ENCODE data around the gene FFAR4.
A peak's percentile ranks its signal among the peaks of the same experiment; 100 is the strongest.
"Not testable (repeated sequence)": the region's sequence is repeated elsewhere in the genome, so short reads cannot be mapped to it uniquely, and the experiment has no call there.

Gene FFAR4

DNA sequence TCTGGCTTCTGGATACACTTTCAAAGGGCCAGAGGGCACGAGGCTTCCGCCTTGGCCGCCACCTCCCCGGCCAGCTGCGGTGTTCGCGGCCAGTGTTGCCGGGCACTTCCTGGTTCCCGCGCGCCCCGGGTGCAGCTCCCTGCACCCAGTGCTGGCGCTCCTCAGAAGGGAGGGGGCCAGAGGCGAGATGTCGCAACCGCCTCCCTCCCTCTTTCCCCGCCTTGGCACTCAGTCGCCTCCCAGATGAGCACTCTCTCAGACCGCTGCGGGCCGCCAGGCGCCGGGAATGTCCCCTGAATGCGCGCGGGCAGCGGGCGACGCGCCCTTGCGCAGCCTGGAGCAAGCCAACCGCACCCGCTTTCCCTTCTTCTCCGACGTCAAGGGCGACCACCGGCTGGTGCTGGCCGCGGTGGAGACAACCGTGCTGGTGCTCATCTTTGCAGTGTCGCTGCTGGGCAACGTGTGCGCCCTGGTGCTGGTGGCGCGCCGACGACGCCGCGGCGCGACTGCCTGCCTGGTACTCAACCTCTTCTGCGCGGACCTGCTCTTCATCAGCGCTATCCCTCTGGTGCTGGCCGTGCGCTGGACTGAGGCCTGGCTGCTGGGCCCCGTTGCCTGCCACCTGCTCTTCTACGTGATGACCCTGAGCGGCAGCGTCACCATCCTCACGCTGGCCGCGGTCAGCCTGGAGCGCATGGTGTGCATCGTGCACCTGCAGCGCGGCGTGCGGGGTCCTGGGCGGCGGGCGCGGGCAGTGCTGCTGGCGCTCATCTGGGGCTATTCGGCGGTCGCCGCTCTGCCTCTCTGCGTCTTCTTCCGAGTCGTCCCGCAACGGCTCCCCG, at the start of gene FFAR4:
Gene FFAR4 (plus strand): TSS at position 231 of the 842 bp plus-strand sequence. CDS start 56 bp downstream, at position 287.
- DNase-seq (ENCODE audit: low read depth in 2 of 2): no peak

DNA sequence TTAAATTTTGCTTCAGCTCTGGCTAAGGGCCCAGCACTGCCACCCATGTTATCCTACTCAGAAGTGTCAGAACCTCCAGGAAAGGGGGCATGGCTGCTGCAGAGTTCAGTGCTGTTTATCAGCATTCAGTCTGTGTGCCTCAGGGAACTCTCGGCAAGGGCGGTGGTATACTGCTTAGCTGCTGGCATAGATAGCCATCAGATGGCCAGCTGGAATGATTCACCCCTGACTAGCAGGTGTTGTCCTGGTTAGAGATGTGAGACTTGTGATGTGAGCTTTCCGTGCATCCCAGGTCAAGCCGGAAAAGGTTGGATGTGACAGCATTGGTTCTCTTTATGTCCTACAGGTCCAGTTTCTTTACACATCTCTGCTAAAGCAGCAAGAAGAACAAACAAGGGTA, 47.9 kb upstream of the FFAR4 start:
- DNase-seq (ENCODE audit: low read depth in 2 of 2): no peak

DNA sequence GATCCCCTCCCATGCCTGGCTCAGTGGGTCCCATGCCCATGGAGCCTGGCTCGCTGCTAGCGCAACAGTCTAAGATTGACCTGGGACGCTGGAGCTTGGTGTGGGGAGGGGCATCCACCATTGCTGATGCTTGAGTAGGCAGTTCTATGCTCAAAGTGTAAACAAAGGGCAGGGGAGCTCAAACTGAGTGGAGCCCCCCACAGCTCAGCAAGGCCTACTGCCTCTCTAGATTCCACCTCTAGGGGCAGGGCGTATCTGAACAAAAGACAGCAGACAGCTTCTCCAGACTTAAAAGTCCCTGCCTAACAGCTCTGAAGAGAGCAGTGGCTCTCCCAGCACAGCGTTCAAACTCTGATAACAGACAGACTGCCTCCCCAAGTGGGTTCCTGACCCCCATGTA, 31.2 kb upstream of the FFAR4 start:
- no peak for DNase-seq (ENCODE audit: low read depth in 2 of 2)

DNA sequence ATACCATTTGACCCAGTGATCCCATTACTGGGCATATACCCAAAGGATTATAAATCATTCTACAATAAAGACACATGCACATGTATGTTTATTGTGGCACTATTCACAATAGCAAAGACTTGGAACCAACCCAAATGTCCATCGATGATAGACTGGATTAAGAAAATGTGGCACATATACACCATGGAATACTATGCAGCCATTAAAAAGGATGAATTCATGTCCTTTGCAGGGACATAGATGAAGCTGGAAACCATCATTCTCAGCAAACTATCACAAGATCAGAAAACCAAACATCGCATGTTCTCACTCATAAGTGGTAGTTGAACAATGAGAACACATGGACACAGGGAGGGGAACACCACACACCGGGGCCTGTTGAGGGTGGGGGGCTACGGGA, 25.6 kb upstream of the FFAR4 start:
- not testable (repeated sequence) for DNase-seq (ENCODE audit: low read depth in 2 of 2)

DNA sequence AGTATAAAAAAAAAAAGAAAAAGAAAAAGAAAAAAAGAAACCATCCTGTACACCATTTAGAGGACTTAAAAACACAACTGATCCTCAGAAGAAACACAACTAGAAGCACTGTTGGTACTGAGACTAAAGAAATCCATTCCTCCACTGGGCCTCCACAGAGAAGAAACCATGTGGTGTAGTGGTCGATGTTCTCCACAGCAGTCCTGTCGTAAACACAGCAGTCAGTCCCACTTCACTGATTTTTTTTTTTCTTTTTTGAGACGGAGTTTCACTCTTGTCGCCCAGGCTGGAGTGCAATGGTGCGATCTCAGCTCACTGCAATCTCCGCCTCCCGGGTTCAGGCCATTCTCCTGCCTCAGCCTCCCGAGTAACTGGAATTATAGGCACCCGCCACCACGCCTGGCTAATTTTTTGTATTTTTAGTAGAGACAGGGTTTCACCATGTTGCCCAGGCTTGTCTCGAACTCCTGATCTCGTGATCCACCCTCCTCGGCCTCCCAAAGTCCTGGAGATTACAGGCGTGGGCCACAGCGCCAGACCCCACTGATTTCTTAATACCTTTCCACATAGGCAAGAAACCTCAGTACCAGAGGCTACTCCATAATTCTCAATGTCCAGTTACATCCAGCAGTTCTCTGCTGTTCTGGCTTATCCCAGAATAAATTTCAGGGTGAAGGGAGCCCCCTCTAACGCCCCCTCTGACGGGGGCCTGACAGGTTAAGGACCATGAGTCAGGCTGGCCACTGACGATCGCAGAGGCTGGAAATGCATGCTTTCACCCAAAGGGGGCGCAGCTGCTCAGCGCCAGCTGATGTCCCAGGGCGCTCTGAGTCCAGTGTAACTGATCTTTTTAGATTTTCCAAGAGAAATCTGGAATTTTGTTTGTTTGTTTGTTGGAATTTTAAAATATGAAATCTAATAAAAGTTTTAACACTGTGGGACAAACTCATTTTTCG, 24.8 kb upstream of the FFAR4 start:
- no peak for DNase-seq (ENCODE audit: low read depth in 2 of 2)

DNA sequence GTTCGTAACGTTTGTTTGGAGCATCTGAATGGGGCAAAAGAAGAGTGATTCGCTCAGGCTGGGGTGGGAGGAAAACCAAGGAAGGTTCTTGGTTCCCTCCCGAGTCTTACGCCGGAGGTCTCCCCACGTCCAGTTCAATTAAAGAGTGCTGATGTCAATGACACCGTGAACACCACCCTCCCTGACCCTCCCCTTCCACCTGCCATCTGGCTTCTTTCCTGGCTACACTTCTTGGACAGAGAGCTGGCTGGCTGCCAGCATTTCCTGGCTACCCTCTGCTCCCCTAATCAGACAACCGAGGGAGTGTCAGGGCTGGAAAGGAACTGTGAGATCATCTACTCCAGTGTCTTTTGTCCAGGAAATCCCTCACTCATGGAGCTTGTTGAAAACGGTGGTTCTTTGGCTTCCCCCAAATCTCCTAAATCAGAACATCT, 24.1 kb upstream of the FFAR4 start:
- DNase-seq (ENCODE audit: low read depth in 2 of 2): no peak

DNA sequence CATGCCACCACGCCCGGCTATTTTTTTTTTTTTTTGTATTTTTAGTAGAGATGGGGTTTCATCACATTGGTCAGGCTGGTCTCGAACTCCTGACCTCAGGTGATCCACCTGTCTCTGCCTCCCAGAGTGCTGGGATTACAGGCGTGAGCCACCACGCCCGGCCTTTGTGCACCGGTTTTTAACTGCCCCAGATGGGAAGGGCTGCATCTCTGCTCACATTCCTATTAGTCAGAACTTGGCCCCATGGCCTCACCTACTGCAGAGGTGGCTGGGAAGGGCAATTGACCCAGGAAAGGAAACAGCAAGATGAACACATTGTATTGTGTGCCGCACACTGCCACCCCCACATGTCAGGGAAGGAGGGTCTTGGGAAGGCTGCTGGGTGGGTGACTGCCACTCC, 19.5 kb upstream of the FFAR4 start:
- not testable (repeated sequence) for DNase-seq (ENCODE audit: low read depth in 2 of 2)

DNA sequence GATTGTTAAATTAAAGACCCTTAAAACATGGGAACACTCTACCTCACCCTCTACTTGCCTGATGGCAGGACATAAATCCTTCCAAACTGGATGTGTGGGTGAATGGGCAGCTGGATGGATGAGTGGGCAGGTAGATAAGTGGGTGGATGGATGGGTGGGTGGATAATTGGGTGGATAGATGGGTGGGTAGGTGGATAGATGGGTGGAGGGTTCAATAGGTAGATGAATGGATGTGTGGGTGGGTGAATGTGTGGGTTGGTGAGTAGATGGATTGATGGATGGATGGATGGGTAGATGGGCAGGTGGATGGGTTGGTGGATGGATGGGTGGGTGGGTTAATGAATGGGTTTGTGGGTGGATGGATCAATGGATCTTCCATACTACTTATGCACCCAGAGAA, 18.9 kb upstream of the FFAR4 start:
- DNase-seq (ENCODE audit: low read depth in 2 of 2): no peak

DNA sequence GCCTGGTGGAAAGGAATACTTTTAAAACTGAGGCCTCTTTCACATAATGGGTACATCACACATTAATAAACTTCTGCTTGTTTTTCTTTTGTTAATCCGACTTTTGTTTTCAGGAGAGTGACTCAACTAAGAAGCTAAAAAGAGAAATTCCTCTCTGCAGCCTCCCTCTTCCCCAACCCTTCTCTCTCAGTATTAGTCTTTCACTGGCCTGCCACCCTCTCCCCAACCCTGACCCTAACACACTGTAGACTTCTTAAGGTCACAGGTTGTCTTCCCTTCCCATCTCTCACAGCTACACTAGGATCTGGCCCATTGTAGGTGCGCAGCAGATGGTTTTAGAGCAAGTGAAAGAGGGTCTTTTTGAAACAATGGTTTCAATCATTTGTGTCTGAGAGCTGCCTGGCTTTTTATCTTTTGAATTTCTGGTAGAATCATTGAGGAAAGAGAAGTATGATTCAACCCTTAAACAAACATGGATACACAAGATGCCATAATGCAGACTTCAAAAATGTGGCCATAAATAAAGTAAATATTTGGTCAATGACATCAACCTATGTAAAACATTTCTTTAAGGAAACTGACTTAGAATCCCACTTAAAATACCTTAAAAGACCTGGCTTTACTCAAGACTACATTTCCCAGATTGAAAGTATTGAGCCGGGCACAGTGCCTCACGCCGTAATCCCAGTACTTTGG, 17.9 kb upstream of the FFAR4 start:
- no peak for DNase-seq (ENCODE audit: low read depth in 2 of 2)

DNA sequence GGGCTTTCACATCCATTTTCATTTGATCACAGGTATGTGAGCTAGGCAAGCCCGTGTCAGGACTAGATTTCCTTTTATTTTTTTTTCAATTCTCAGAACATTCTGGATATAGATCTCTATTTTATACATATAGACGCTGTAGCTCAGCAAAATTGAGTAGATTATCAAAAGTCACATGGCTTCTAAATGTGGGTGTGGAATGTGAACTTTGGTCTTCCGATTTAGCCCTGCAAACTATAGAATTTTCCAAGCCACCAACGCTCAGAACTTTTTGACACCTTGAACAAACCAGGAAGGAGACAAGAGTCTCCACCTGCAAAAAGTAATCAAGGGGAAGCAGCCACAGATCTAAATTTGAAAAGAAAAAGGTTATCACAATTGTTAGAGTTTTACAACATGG, 15.9 kb upstream of the FFAR4 start:
- no peak for DNase-seq (ENCODE audit: low read depth in 2 of 2)

DNA sequence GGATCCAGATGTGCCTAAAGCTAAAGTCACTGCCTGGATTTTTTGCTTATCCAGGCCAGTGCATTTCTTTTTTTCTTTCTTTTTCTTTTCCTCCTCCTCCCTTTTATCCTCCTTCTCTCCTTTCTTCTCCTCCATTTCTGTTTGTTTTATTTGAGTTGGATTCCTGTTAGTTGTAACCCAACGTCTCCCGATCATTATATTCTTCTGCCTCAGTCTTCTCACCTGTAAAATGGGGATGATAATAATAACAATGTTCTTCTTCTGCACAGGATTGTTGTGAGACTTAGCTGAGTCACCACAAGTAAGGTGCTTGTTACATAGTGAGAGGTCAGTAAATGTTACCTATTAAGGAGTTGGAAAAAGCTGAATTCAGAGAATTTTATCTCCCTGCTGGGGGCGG, 13.7 kb upstream of the FFAR4 start:
- no peak for DNase-seq (ENCODE audit: low read depth in 2 of 2)

DNA sequence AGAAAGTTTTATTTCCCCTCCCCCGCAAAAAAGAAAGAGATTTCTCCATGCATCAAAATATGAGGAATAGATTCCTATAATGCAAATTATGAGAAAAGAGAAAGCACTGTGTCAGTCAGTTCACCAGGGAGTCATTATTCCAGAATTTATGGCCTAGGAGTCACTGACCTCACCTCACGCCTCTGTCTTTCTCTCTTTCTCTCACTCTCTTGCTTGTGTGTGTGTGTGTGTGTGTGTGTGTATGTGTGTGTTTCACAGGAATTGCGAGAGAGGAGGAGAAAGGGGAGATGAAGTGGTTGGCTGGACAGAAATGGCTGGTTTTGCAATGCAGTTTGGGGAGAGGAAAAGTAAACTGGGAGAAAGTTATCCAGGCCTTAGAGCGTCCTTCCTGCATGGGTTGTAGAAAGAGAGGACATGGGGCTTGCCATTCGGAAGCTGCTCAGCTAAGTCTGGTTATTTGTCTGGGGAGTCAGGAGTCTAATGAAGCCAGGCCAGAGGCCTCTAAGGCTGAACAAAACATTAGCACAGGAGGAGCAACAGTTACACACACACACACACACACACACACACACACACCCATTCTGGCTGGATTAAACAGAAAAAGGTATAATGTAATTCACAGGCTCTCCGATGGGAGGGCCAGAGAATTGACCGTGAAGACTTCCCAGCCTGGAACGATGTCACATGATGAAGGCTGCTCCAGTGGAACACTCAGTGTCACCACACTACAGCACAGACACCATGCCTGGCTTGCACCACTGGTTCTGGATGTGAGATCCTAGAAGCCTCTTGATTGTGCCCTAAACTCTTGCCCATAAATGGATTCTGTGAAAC, 12.8 kb upstream of the FFAR4 start:
- DNase-seq (ENCODE audit: low read depth in 2 of 2): no peak

DNA sequence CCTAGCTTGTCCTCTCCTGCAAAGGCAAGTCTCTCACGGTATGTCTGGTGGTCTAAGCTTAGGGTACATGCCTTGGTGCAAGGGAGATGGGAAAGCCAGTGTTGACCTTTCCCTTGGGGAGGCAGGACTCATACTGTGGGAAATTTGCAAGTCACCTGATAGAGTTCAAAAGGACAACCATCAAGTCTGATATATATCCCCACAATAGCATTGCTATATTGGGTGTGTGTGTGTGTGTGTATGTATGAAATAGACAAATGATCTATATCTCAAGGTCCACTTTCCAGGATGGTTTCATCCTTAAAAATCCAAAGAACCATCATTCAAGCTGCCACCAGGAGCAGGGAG, 12.2 kb upstream of the FFAR4 start:
- DNase-seq (ENCODE audit: low read depth in 2 of 2): no peak

DNA sequence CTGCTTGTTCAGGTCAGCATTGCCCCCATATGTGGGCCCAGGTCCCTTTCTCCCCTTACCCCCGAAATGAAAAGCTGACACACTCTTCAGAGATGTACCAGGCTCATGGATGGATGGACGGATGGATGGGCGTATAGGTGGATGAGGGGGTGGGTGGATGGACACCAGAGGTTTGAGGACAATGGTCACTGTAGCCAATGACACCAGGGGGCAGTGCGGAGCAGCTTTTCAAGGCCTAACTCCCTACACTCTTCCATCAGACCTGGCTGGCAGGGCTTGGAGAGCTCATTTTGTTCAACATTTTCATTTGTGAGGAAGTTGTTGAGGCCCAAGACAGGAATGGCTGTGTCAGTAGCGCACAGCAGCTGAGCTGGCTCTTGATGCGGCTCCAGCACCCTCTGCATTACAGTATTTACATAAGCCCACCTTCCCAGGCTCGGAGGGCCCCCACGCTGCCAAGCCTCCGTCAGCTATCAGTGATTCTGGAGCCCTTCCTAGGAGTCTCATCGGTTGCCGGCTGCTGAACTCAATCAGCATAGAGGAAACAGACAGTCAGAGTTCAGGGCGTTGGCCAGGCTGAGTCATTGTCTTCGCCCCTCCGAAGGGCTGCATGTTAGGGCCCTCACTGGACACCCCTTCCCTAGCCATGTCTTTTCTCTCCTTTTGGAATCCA, 11.6 kb upstream of the FFAR4 start:
- DNase-seq (ENCODE audit: low read depth in 2 of 2): peak in 1 of 2 donors; percentile 9

DNA sequence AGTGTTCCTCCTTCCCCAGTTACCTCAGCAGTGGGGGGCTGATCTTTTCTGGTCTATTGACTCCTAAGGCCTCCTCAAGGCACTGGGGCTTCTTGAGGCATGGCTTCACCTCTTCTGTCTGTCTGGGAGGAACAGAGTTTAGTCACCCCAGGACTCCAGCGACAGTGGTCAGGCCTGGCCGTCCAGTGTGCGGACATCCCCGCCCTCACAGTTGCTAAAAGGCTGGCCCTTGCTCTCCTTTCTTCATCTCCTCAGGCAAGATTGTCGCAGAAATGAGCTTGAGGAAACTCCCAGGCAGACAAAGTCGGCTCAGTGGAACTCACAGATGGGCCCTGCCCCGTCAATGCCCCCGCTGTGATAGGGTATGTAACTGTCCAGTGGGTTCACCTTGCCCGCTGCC, 7.0 kb upstream of the FFAR4 start:
- DNase-seq (ENCODE audit: low read depth in 2 of 2): no peak

DNA sequence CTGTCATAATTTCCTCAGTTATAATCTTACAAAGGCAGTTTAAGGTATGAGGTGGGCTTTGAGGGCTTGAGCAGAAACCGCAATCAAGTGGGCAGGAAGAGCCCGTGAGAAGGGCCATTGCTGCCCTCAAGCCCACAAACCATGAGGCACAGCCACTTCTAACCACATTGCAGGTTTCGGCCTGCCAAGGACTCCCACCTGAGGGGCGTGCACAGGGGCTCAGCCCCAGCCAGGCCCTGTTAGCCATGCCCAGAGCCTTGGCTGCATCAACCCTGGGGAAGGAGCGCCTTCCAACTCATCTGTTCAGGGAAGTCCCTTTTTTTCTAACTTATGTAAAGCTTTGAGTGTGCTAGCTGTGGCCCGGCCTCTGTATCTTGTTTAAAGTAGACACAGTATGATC, 5.9 kb upstream of the FFAR4 start:
- DNase-seq (ENCODE audit: low read depth in 2 of 2): no peak

DNA sequence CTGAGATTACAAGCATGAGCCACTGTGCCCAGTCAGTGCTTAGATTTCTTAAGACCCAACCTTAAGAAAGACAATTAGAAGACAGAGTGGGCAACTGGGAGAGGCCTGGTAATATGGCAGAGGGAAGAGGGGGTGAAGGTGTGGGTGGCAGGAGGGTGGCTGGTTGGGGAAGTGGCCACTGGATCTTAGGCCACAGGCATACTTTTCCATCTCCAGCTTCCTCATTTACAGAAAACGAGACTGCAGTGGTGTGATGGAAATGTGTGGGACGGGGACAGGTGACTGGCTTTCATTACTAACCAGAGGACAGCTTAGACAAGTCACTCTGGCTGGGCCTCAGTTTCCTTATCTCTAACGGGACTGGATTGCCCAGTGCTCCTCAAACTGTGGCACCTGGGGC, 1.0 kb upstream of the FFAR4 start:
- DNase-seq (ENCODE audit: low read depth in 2 of 2): no peak

DNA sequence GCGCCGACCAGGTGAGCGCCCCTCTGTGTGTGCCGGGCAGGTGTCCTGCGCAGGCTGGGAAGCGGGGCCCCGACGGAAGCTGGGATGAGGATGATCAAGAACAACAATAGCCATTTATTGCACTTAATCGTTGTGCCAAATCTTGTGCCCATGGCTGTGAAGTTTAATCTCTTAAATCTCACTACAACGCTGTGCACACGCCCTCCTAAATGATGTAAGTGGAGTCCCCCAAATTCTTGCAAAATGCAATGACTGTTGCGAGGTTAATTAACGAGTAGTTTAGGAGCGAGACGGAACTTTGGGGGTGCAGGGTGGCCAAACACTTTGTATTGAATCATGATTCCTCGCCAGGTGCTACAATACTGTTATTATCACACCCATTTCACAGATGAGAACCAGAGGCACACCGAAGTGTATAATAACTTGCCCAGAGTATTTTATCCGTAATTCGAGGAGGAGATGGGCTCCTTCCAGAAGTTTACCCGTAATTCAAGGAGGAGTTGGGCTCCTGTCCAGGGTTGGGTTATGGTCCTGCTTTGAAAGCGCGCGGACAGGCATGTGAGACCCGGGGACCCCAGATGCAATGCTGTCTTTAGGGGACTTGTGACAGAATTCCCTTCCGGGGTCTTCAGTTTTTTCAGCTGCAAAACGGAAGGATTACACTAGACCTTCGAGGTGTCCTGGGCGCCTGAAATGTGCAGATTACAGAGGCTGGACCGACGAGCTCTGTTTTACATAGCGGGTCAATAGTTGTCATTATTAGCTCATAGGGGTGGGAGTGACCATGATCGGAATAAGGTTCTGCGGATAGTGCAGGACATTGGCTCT, 1.0 kb downstream of the FFAR4 start:
- no peak for DNase-seq (ENCODE audit: low read depth in 2 of 2)

DNA sequence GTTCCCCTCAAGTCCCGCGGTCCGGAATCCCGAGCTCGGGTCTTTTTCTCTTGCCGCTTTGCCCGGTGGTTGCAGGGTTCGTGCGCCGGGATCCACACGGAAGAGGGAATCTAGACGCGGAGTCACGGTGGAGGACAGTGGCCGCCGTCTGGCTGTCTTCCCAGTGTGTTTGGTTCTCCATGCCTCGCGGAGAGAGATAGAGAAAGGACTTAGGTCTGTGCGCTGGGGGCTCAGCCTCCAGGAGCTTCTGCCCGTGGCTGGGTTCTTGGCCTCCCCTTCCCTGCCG, 1.6 kb downstream of the FFAR4 start:
- DNase-seq (ENCODE audit: low read depth in 2 of 2): no peak

DNA sequence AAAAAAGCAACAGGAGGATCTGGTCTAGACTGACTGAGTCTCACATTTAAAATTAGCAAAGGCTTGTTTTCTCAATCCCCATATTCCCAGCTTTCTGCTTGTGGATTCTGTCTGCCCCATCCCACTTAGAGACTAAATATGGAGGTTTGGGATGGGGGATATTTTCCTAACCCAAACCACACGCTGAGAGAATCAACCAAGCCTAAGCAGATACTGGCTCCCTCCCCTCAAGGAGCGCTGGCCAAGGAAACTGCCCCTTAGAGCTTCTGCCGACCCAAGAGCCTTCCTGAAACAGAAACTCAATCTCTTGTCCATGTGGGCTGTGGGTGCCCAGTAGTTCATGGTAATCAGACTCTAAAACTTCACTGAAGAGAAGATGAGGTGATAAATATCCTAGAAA, 3.9 kb downstream of the FFAR4 start:
- DNase-seq (ENCODE audit: low read depth in 2 of 2): no peak
